GM23338 (cell line): Measurements from ENCODE around the gene CRYZL1.

Source experiments
- CREB1 ChIP-seq: fragments of 250-450 bp; sonication (Bioruptor Pico); IDR thresholded peaks from 2 replicates; pipeline ENCODE4 v1.5.0; 2020; ENCODE audit warnings: low read depth, mild to moderate bottlenecking, moderate library complexity
- EZH2 ChIP-seq: fragments of 200-600 bp; sonication (generic); IDR thresholded peaks from one replicate; pipeline ENCODE4 v1.8.0; 2017; ENCODE audit warnings: antibody characterized with exemption, mild to moderate bottlenecking, low read depth; ENCODE audit not compliant: unreplicated experiment
- JUNB ChIP-seq: IDR thresholded peaks from one replicate; pipeline ENCODE4 v1.6.1; 2016; ENCODE audit warnings: antibody characterized with exemption; ENCODE audit not compliant: unreplicated experiment
- NANOG ChIP-seq: IDR thresholded peaks from 2 replicates; pipeline ENCODE4 v1.6.1; 2016; ENCODE audit warnings: antibody characterized with exemption, borderline replicate concordance
- POLR2AphosphoS5 ChIP-seq: IDR thresholded peaks from 2 replicates; pipeline ENCODE4 v1.6.1; 2016; ENCODE audit warnings: antibody characterized with exemption, low read depth
- ZNF114 ChIP-seq: fragments of 250-450 bp; sonication (Bioruptor Pico); IDR thresholded peaks from 2 replicates; pipeline ENCODE4 v1.5.0; 2020; ENCODE audit warnings: mild to moderate bottlenecking, moderate library complexity
- TF ChIP-seq, protein P1 (sequence below), 2 experiments: fragments of 200-600 bp in 1 of 2; sonication (generic) in 1 of 2; conservative IDR thresholded peaks; 2 replicates each; pipeline versions ENCODE4 v1.5.1 to v1.6.1; 2016 to 2017; ENCODE audit warnings: antibody characterized with exemption in 2 of 2, low read depth in 2 of 2, mild to moderate bottlenecking in 2 of 2, moderate library complexity in 1 of 2
- TF ChIP-seq, protein P2 (sequence below): IDR thresholded peaks from one replicate; pipeline ENCODE4 v1.6.1; 2018; ENCODE audit warnings: antibody characterized with exemption; ENCODE audit not compliant: unreplicated experiment

- TF ChIP-seq, protein P1, sequence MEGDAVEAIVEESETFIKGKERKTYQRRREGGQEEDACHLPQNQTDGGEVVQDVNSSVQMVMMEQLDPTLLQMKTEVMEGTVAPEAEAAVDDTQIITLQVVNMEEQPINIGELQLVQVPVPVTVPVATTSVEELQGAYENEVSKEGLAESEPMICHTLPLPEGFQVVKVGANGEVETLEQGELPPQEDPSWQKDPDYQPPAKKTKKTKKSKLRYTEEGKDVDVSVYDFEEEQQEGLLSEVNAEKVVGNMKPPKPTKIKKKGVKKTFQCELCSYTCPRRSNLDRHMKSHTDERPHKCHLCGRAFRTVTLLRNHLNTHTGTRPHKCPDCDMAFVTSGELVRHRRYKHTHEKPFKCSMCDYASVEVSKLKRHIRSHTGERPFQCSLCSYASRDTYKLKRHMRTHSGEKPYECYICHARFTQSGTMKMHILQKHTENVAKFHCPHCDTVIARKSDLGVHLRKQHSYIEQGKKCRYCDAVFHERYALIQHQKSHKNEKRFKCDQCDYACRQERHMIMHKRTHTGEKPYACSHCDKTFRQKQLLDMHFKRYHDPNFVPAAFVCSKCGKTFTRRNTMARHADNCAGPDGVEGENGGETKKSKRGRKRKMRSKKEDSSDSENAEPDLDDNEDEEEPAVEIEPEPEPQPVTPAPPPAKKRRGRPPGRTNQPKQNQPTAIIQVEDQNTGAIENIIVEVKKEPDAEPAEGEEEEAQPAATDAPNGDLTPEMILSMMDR (conservative IDR thresholded peaks at IDR 0.05; ENCODE audit: low read depth in 2 of 2): no peak
- TF ChIP-seq EZH2: no peak
- TF ChIP-seq POLR2AphosphoS5: no peak
- no peak for TF ChIP-seq ZNF114
- TF ChIP-seq CREB1 (CRISPR knock-in tag): no peak
- TF ChIP-seq, protein P2, sequence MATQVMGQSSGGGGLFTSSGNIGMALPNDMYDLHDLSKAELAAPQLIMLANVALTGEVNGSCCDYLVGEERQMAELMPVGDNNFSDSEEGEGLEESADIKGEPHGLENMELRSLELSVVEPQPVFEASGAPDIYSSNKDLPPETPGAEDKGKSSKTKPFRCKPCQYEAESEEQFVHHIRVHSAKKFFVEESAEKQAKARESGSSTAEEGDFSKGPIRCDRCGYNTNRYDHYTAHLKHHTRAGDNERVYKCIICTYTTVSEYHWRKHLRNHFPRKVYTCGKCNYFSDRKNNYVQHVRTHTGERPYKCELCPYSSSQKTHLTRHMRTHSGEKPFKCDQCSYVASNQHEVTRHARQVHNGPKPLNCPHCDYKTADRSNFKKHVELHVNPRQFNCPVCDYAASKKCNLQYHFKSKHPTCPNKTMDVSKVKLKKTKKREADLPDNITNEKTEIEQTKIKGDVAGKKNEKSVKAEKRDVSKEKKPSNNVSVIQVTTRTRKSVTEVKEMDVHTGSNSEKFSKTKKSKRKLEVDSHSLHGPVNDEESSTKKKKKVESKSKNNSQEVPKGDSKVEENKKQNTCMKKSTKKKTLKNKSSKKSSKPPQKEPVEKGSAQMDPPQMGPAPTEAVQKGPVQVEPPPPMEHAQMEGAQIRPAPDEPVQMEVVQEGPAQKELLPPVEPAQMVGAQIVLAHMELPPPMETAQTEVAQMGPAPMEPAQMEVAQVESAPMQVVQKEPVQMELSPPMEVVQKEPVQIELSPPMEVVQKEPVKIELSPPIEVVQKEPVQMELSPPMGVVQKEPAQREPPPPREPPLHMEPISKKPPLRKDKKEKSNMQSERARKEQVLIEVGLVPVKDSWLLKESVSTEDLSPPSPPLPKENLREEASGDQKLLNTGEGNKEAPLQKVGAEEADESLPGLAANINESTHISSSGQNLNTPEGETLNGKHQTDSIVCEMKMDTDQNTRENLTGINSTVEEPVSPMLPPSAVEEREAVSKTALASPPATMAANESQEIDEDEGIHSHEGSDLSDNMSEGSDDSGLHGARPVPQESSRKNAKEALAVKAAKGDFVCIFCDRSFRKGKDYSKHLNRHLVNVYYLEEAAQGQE: no peak
- TF ChIP-seq NANOG: no peak
- TF ChIP-seq JUNB: no peak
Observed at GRCh38 chr21:33560965-33561364, 80.6 kb downstream of the CRYZL1 start.
